ENCODE results near the gene FYB1.

The FYB1 gene

GRCh38 chr5:39178861-39179260 lies 40.5 kb downstream of the FYB1 start:
- peaks cover 0 to 1% (median 0%) of the 10 kb centered on the region in 11 experiments; a peak in 1 of 22 replicates for H3K9me3 ChIP-seq (replicated peaks in 1 of 11)
- H3K4me2 ChIP-seq = peak overlapping the region in 3 of 11 experiments; percentile 69 to 92 (median 87); a peak in 5 of 22 replicates
- peaks cover 20 to 92% (median 25%) of the 10 kb centered on the region in 10 experiments for H3K4me1 ChIP-seq
- TF ChIP-seq Cebpa-rat (IDR thresholded peaks at IDR 0.05) = no peak
- H3K27ac ChIP-seq = peak overlapping the region in 2 of 11 experiments; percentile 19 to 48; a peak in 2 of 22 replicates
- H3K9ac ChIP-seq = no peak overlapping the region
- H4K20me1 ChIP-seq = peaks cover 0 to 93% (median 0%) of the 10 kb centered on the region in 11 experiments; a peak in 6 of 22 replicates
- no peak overlapping the region for H3K4me3 ChIP-seq
- no peaks in the 10 kb centered on the region for H3K27me3 ChIP-seq
- H3K36me3 ChIP-seq = peaks cover 0 to 43% (median 0%) of the 10 kb centered on the region in 11 experiments; a peak in 3 of 22 replicates

- no peak for TF ChIP-seq Cebpa-rat (IDR thresholded peaks at IDR 0.05)
- peaks cover 0 to 44% (median 0%) of the 10 kb centered on the region in 11 experiments; a peak in 3 of 22 replicates for H3K36me3 ChIP-seq
- no peak overlapping the region for H3K9ac ChIP-seq
- peaks cover 20 to 86% (median 25%) of the 10 kb centered on the region in 10 experiments for H3K4me1 ChIP-seq
- peak overlapping the region in 9 of 11 experiments; percentile 39 to 92 (median 69); a peak in 14 of 22 replicates for H3K4me2 ChIP-seq
- peak overlapping the region in 6 of 11 experiments; percentile 19 to 65 (median 51); a peak in 6 of 22 replicates for H3K27ac ChIP-seq
- peaks cover 0 to 8% (median 2%) of the 10 kb centered on the region in 11 experiments; a peak in 10 of 22 replicates for H3K9me3 ChIP-seq (replicated peaks in 1 of 11)
- no peaks in the 10 kb centered on the region for H3K27me3 ChIP-seq
- H3K4me3 ChIP-seq = no peak overlapping the region
- H4K20me1 ChIP-seq = peaks cover 0 to 86% (median 0%) of the 10 kb centered on the region in 11 experiments; a peak in 6 of 22 replicates
Observed at GRCh38 chr5:39178171-39178570, 41.2 kb downstream of the FYB1 start.

GRCh38 chr5:39177631-39177964 lies 41.8 kb downstream of the FYB1 start:
- Histone ChIP-seq H3K9me3 (replicated peaks in 1 of 11) (peaks cover 0 to 14% (median 8%) of the 10 kb centered on the region in 11 experiments; a peak in 14 of 22 replicates), H3K4me3 (0 out of 20 replicates have a peak overlapping the region, but pooled peaks of 1 of the 10 experiments have one; percentile 8), H3K9ac (peak overlapping the region in 4 of 11 experiments; percentile 8 to 71 (median 38); a peak in 5 of 22 replicates), H3K27me3 (no peaks in the 10 kb centered on the region), H3K36me3 (peaks cover 0 to 44% (median 0%) of the 10 kb centered on the region in 11 experiments; a peak in 4 of 22 replicates), H3K4me2 (peak overlapping the region; percentile 58 to 94 (median 73)), H3K27ac (peak overlapping the region in 6 of 11 experiments; percentile 41 to 65 (median 59); a peak in 11 of 22 replicates), H3K4me1 (peaks cover 20 to 81% (median 25%) of the 10 kb centered on the region in 10 experiments), H4K20me1 (peaks cover 0 to 81% (median 0%) of the 10 kb centered on the region in 11 experiments; a peak in 5 of 22 replicates)
- TF ChIP-seq Cebpa-rat (IDR thresholded peaks at IDR 0.05) = no peak

- H3K4me1 ChIP-seq = peaks cover 20 to 75% (median 25%) of the 10 kb centered on the region in 10 experiments
- H3K4me3 ChIP-seq = peak overlapping the region in 3 of 10 experiments; percentile 8 to 20 (median 8); a peak in 2 of 20 replicates
- peaks cover 0 to 17% (median 11%) of the 10 kb centered on the region in 11 experiments; a peak in 14 of 22 replicates for H3K9me3 ChIP-seq (replicated peaks in 1 of 11)
- H4K20me1 ChIP-seq = peaks cover 0 to 81% (median 0%) of the 10 kb centered on the region in 11 experiments; a peak in 4 of 22 replicates
- peak overlapping the region in 4 of 11 experiments; percentile 8 to 71 (median 38); a peak in 8 of 22 replicates for H3K9ac ChIP-seq
- peaks cover 0 to 44% (median 0%) of the 10 kb centered on the region in 11 experiments; a peak in 4 of 22 replicates for H3K36me3 ChIP-seq
- peak overlapping the region in 6 of 11 experiments; percentile 41 to 65 (median 59); a peak in 13 of 22 replicates for H3K27ac ChIP-seq
- peak overlapping the region; percentile 58 to 94 (median 73) for H3K4me2 ChIP-seq
- TF ChIP-seq Cebpa-rat (IDR thresholded peaks at IDR 0.05) = no peak
- no peaks in the 10 kb centered on the region for H3K27me3 ChIP-seq
Observed at GRCh38 chr5:39176759-39177630, 42.4 kb downstream of the FYB1 start.

- Histone ChIP-seq H3K4me1 (peaks cover 20 to 62% (median 25%) of the 10 kb centered on the region in 10 experiments), H3K4me3 (no peak overlapping the region), H3K9me3 (replicated peaks in 1 of 11) (peaks cover 0 to 17% (median 11%) of the 10 kb centered on the region in 11 experiments; a peak in 14 of 22 replicates), H3K9ac (no peak overlapping the region), H4K20me1 (peaks cover 0 to 81% (median 0%) of the 10 kb centered on the region in 11 experiments; a peak in 3 of 22 replicates), H3K36me3 (peaks cover 0 to 38% (median 0%) of the 10 kb centered on the region in 11 experiments; a peak in 5 of 22 replicates), H3K4me2 (peak overlapping the region in 3 of 11 experiments; percentile 87 to 94 (median 92); a peak in 6 of 22 replicates), H3K27ac (peak overlapping the region in 2 of 11 experiments; percentile 53 to 64; a peak in 2 of 22 replicates), H3K27me3 (no peaks in the 10 kb centered on the region)
- no peak for TF ChIP-seq Cebpa-rat (IDR thresholded peaks at IDR 0.05)
Observed at GRCh38 chr5:39175273-39175955, 43.9 kb downstream of the FYB1 start.

GRCh38 chr5:39173069-39173468 lies 46.3 kb downstream of the FYB1 start:
- Histone ChIP-seq H4K20me1 (peaks cover 0 to 81% (median 0%) of the 10 kb centered on the region in 11 experiments; a peak in 4 of 22 replicates), H3K9ac (no peak overlapping the region), H3K36me3 (peaks cover 0 to 49% (median 0%) of the 10 kb centered on the region in 11 experiments; a peak in 5 of 22 replicates), H3K4me1 (peaks cover 20 to 47% (median 21%) of the 10 kb centered on the region in 10 experiments), H3K27ac (no peak overlapping the region), H3K4me2 (no peak overlapping the region), H3K9me3 (replicated peaks in 1 of 11) (peaks cover 0 to 17% (median 11%) of the 10 kb centered on the region in 11 experiments; a peak in 14 of 22 replicates), H3K27me3 (no peaks in the 10 kb centered on the region), H3K4me3 (no peak overlapping the region)
- TF ChIP-seq Cebpa-rat (IDR thresholded peaks at IDR 0.05) = no peak

- no peak overlapping the region for H3K9ac ChIP-seq
- peaks cover 16 to 48% (median 16%) of the 10 kb centered on the region in 10 experiments for H3K4me1 ChIP-seq
- peaks cover 0 to 17% (median 11%) of the 10 kb centered on the region in 11 experiments; a peak in 14 of 22 replicates for H3K9me3 ChIP-seq (replicated peaks in 1 of 11)
- no peak overlapping the region for H3K4me3 ChIP-seq
- H3K4me2 ChIP-seq = no peak overlapping the region
- no peaks in the 10 kb centered on the region for H3K27me3 ChIP-seq
- H4K20me1 ChIP-seq = peaks cover 0 to 83% (median 0%) of the 10 kb centered on the region in 11 experiments; a peak in 3 of 22 replicates
- no peak overlapping the region for H3K27ac ChIP-seq
- no peak for TF ChIP-seq Cebpa-rat (IDR thresholded peaks at IDR 0.05)
- H3K36me3 ChIP-seq = peaks cover 0 to 51% (median 0%) of the 10 kb centered on the region in 11 experiments; a peak in 5 of 22 replicates
Observed at GRCh38 chr5:39172593-39172992, 46.8 kb downstream of the FYB1 start.

GRCh38 chr5:39171647-39172046 lies 47.7 kb downstream of the FYB1 start:
- Histone ChIP-seq H4K20me1 (peaks cover 0 to 83% (median 0%) of the 10 kb centered on the region in 11 experiments; a peak in 3 of 22 replicates), H3K4me3 (no peak overlapping the region), H3K27ac (no peak overlapping the region), H3K4me1 (peaks cover 6 to 43% (median 7%) of the 10 kb centered on the region in 10 experiments), H3K36me3 (peaks cover 0 to 58% (median 0%) of the 10 kb centered on the region in 11 experiments; a peak in 5 of 22 replicates), H3K27me3 (no peaks in the 10 kb centered on the region), H3K9ac (no peak overlapping the region), H3K4me2 (no peak overlapping the region), H3K9me3 (replicated peaks in 1 of 11) (peaks cover 0 to 17% (median 11%) of the 10 kb centered on the region in 11 experiments; a peak in 14 of 22 replicates)
- no peak for TF ChIP-seq Cebpa-rat (IDR thresholded peaks at IDR 0.05)

All from BLaER1 treated with 17β-estradiol and CSF1 and Interleukin-3, amounts not matched to agents 10 nM and 100 nM (cell line).